Activated T-helper 17 cell treated with anti-CD3 and anti-CD28 coated beads, Interleukin-2, amount 50 U/mL, for 72 hours (primary cell): ENCODE measurements around the gene CA4. TPM values are rescaled to one million over a fixed set of nuclear protein-coding genes. Genes with fewer than 3 reads are reported as not detected.
"Not testable (repeated sequence)": the region's sequence is repeated elsewhere in the genome, so short reads cannot be mapped to it uniquely, and the experiment has no call there.

Experiments used
- ATAC-seq: fragments of 150-1000 bp; cut with Tn5 transposase; replicated peaks from 2 replicates; pipeline ENCODE4 v1.10.0; 2021; ENCODE audit warnings: mild to moderate bottlenecking, moderate library complexity
- H3K27ac Mint-ChIP-seq: one replicate; pipeline ENCODE4 v1.8.0; 2022; ENCODE audit warnings: mixed read lengths
- H3K27me3 Mint-ChIP-seq: one replicate; pipeline ENCODE4 v1.8.0; 2022; ENCODE audit warnings: mixed read lengths
- H3K36me3 Mint-ChIP-seq: one replicate; pipeline ENCODE4 v1.8.0; 2022; ENCODE audit warnings: low read depth, mild to moderate bottlenecking, mixed read lengths
- H3K4me1 Mint-ChIP-seq: one replicate; pipeline ENCODE4 v1.8.0; 2022; ENCODE audit warnings: mixed read lengths
- H3K4me3 Mint-ChIP-seq: one replicate; pipeline ENCODE4 v1.8.0; 2022; ENCODE audit warnings: mild to moderate bottlenecking, mixed read lengths
- H3K9me3 Mint-ChIP-seq: one replicate; pipeline ENCODE4 v1.8.0; 2022; ENCODE audit warnings: mixed read lengths
- total RNA-seq, 2 donors: library from RNA; stranded (reverse); gene quantifications; one replicate each; pipeline ENCODE4 v1.2.3, GENCODE V29; 2022

The CA4 gene
- total RNA-seq, 2 donors from 2014 or later: not detected

DNA sequence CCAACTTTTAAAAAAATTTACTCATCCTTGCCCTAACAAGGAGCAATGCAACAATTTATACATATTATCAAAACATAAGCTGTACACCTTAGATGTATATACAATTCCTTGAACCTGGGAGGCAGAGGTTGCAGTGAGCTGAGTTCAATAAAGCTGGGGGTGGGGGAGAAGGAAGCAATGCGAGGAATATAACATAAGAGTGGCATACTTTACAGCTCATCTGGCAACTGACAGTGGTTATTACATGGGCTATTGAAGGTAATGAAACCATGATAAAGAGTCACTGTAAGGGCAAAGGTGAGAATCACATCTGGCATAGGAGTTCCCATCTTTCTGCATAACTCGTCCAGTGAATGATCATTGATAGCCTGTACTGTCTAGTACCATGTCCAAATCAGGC is 43.7 kb downstream of the CA4 start:
- no peak for ATAC-seq
- Mint-ChIP-seq H3K9me3 (no peaks in the 10 kb centered on the region), H3K27ac (no peak overlapping the region), H3K4me3 (no peak overlapping the region), H3K36me3 (peaks cover 84% of the 10 kb centered on the region), H3K27me3 (no peaks in the 10 kb centered on the region), H3K4me1 (no peaks in the 10 kb centered on the region)

- not testable (repeated sequence) for H3K4me3 Mint-ChIP-seq, H3K4me1 Mint-ChIP-seq, H3K9me3 Mint-ChIP-seq, H3K27ac Mint-ChIP-seq, H3K27me3 Mint-ChIP-seq, ATAC-seq
- H3K36me3 Mint-ChIP-seq: peaks cover 84% of the 10 kb centered on the region
These were observed 44.4 kb downstream of the CA4 start for GRCh38 chr17:60194141-60194540.

- not testable (repeated sequence) for H3K4me1 Mint-ChIP-seq, ATAC-seq, H3K4me3 Mint-ChIP-seq, H3K9me3 Mint-ChIP-seq, H3K27ac Mint-ChIP-seq, H3K27me3 Mint-ChIP-seq
- H3K36me3 Mint-ChIP-seq: peaks cover 50% of the 10 kb centered on the region
These were observed 48.9 kb downstream of the CA4 start for GRCh38 chr17:60198630-60199029.

GRCh38 chr17:60205782-60206181 is 56.0 kb downstream of the CA4 start:
- not testable (repeated sequence) for ATAC-seq, H3K9me3 Mint-ChIP-seq, H3K4me3 Mint-ChIP-seq, H3K4me1 Mint-ChIP-seq, H3K27me3 Mint-ChIP-seq, H3K27ac Mint-ChIP-seq
- H3K36me3 Mint-ChIP-seq: peaks cover 19% of the 10 kb centered on the region

DNA sequence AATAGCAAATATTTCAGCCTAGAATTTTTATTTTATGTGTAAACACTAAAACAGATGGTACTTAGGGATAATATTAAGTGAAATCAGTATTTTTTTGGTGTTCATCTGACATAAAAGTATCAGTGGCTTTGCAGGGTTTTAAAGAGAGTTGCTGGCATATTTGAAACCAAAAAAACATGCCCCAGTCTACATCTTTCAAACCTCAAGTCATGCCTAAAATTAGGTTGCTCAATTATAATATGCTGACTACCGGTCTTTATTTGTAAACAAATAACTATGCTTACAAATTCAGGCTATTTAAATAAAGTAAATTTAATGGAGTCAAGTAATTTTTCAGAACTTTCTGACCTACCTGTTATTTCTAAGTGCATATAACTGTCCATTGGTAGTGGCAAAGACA is 58.5 kb downstream of the CA4 start:
- H3K4me3 Mint-ChIP-seq, ATAC-seq, H3K27ac Mint-ChIP-seq, H3K27me3 Mint-ChIP-seq, H3K9me3 Mint-ChIP-seq, H3K4me1 Mint-ChIP-seq: not testable (repeated sequence)
- H3K36me3 Mint-ChIP-seq: peaks cover 19% of the 10 kb centered on the region

Other genes with a start within 250 kb of the CA4 start
- 10 to 100 TPM; 22.0 to 40.1 TPM for gene RNFT1, start 185.2 kb upstream of the CA4 start, total RNA-seq
- 10 to 100 TPM; 30.5 to 31.5 TPM for gene HEATR6, start 71.1 kb upstream of the CA4 start, total RNA-seq
- 10 to 100 TPM; 32.7 to 42.2 TPM for gene USP32, start 242.2 kb downstream of the CA4 start, total RNA-seq